NCI-H2081 (cell line): ENCODE data around the gene PNRC2.
"Not testable (repeated sequence)": the region's sequence is repeated elsewhere in the genome, so short reads cannot be mapped to it uniquely, and the experiment has no call there.

ENCODE experiments used
- DNase-seq, 2 experiments: peaks; one replicate each; lab custom pipeline; 2025; lab: John Stamatoyannopoulos, UW

PNRC2 gene

DNA sequence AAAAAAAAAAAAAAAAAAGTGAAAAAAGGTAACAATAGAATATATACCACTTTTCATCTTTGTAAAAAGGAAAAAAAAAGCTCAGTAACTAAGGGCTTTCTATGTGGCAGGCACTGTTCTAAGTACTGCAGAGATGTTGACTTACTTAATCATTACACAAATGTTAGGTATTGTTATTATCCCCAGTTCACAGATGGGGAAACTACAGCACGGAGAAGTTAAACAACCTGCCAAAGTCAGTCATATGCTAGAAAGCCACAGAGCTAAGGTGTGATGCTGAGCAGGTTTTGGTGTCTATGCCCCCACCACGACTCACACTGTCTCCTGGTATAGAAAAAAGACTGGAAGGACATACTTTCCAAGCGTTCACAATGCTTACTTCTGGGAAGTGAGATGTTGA lies 6.6 kb upstream of the PNRC2 start:
- no peak for DNase-seq

- DNase-seq: peak in 1 of 2 experiments; percentile 34
Measured at GRCh38 chr1:23957096-23957495, 2.5 kb upstream of the PNRC2 start.

- DNase-seq: not testable (repeated sequence)
Measured at GRCh38 chr1:23958040-23958809, 1.4 kb upstream of the PNRC2 start.

- DNase-seq: peak; percentile 96 to 98
Measured at GRCh38 chr1:23958810-23959460, 693 bp upstream of the PNRC2 start.

GRCh38 chr1:23960291-23961020 lies 828 bp downstream of the PNRC2 start:
- no peak for DNase-seq

- DNase-seq: no peak
Measured at GRCh38 chr1:23963617-23964234, 4.1 kb downstream of the PNRC2 start.

DNA sequence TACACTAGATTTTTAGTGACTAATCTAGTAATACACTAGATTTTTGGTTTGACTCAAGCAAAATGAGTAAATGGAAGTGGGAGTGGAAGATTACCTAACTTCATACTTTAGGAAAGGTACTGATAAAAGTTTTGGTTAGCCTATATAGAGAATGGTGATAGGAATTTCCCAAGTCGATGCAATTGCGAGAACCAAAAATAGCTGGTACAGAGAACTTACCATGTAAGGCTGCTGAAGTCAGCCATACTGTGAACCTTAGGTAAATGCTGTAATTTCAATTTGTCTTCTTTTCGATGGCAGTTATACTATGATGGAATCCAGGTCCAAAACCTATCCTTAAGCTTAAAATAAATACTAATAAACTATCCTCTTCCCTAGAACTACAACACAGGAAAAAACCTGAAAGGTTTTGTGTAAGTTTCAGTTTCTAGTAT lies 4.6 kb downstream of the PNRC2 start:
- no peak for DNase-seq

- DNase-seq: no peak
Measured at GRCh38 chr1:23964790-23965740, 5.4 kb downstream of the PNRC2 start.

- no peak for DNase-seq
Measured at GRCh38 chr1:23966973-23967493, 7.4 kb downstream of the PNRC2 start.

DNA sequence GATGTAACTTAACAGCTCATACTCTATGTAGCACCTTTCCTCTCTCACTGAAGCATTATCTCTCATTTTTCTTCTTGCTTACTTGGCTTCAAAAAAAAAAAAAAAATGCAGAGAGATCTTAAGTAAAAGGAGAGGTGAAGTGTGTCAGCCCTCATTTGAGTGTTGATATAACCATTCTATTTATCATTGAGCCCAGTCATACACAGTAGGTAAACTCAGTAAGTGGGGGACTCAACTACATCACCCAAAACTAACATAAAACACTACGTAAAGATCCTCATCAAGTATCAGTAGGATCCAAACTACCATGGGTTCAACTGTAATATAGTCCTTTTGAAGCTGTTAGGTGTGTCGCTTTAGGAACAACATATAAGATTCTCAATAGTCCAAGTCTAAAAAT lies 8.2 kb downstream of the PNRC2 start:
- no peak for DNase-seq

DNA sequence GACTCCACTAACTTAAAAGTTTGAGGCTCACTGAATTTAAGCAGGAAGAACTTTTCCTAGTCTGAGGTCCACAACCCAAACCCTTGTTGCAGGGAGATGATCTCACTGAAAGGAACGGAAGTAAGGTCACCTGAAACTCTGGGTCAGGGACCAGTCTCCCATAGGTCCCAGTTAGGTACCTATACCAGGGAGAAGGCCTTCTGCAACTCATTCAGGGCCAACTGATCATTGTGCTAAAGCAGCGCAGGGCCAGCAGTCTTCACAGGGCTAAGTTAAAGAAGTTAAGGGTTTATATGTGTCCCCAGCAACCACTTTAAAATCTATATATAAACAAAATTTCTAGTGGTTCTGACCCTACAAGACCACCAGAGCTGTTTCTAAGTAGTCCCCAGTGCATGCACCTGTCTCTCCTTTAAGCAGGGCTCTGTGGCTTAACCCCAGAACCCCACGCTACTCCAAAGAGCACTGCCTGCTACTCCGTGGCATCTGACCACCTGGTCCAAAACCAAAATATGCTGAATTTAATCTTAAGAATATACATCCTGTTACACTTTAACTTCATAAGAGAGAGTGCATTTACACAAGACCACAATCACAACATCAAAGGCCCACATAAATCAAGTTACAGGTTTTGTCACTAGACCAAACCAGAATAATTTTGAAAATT lies 17.7 kb downstream of the PNRC2 start:
- no peak for DNase-seq

GRCh38 chr1:23977854-23978191 lies 18.2 kb downstream of the PNRC2 start:
- DNase-seq: no peak

- DNase-seq: no peak
Measured at GRCh38 chr1:23978805-23979204, 19.2 kb downstream of the PNRC2 start.

DNA sequence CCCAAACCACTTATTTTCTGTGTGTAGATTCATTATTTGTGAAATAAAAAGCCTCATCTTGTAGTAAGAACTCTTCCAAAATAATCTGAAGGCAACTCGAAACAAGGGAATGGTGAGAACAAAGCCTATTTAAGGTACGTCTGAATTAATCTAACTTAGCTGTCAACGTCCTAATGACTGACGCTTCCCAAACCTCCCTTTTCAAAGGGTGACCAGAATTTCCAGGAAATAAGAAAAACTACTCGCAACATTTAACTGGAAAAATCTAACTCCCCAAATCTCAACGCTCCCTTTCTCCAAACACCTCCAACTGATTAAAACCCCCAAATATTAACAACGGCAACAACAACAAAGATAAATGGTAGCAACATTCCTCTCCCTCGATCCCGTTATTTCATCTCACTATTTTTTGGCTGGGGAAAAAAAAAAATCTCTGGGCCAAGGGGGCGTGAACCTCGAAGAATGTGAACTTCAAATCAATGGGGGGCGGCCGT lies 19.8 kb downstream of the PNRC2 start:
- DNase-seq: no peak

- peak; percentile 99 to 100 for DNase-seq
Measured at GRCh38 chr1:23979881-23980727, 20.5 kb downstream of the PNRC2 start, which contains the start of gene SRSF10. TSS of gene SRSF10 (minus strand) at chr1:23980327. CDS start at chr1:23980255, 72 bp downstream.

GRCh38 chr1:23980728-23981070 lies 21.1 kb downstream of the PNRC2 start:
- DNase-seq: no peak

DNA sequence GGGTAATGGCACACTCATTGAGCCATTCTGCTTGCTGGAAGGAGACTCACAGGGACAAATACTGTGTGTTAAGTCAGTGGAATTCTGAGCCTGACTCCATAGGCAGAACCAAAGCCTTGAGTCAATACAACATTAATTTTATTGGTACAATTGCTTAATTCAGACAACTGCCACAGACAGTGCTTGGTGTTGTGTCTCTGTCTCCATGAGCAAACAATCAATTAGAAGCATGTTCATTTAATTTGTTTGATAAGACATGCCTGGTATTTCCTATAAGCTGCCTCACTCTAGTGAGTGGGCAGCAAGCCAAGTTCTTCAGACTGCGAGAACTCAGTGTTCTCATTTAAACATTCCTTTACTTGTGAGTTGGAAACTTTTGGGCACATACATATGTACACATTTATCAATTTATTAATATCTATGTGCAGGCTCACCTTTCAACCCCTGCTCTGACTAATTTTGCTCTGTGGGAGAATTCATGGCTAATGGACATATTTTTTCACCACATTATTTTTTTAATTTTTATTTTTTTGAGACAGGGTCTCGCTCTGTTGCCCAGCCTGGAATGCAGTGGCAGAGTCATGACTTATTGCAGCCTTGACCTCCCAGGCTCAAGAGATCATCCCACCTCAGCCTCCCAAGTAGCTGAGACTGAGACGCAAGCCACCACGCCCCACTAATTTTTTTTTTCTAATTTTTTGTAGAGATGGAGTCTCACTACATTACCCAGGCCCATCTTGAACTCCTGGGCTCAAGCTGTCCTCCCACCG lies 25.0 kb downstream of the PNRC2 start:
- no peak for DNase-seq

GRCh38 chr1:23987038-23987437 lies 27.4 kb downstream of the PNRC2 start:
- not testable (repeated sequence) for DNase-seq

DNA sequence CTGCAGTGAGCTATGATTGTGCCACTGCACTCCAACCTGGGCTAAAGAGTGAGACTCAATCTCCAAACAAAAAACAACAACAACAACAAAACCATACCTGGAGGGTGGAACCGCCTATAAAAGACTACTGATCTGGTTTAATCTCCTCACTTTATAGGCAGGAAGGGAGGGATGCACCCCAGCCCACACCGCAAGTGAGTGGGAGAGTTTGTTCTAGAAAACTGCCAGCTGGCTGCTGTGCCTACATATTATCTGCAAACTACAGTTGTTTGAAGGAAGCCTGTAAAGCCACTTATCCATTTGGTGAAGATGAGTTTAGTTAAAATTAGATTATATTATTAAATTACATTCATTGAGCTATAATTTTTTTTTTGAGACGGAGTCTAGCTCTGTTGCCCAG lies 29.6 kb downstream of the PNRC2 start:
- no peak for DNase-seq
